ENCODE results near the gene IQCH.

DNA sequence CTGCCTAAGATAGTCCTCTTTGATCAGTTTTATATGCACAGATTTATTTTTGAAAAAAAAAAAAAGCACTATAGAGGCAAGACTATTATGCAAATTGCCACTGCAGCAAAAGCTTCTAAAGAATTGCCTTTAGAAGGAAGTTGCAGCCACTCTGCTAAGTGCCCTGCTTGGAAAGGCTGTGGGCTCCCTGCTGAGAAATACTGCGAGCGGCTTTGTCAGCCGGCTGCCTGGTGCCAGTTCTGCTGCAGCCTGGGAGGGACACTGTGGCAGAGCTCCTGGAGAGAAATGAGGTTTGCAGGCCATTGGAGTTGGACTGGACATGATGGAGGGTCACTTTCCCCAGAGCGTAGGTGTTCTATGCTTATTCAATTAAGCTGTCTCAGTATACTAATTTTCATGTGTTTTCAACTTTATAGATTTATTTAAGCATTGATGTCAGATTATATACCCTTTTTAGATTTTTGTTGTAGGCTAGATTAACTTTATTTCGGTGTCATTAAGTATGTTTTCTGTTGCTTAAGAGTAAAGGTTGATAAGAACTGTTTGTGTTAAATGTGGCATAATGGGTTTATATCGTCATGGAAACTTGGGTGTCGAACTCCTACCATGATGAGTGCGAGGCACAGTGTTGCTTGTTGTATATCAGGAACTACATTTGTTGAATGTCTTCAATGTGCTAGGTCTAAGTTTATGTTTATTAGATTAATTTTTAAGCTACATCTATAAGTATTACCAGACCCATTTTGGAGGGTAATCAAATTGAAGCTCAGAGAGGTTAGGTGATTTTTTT lies 294.5 kb downstream of the IQCH start:
- TF ChIP-seq EZH2 (optimal IDR thresholded peaks at IDR 0.05; ENCODE audit: low read depth, low read length) (no peak), EZH2phosphoT487 (IDR thresholded peaks at IDR 0.05; ENCODE audit: low read length) (no peak)
